EH (cell line): ENCODE results near the gene CRY2.

Experiments
- DNase-seq: peaks from one replicate; pipeline ENCODE4 v3.0.0-alpha.2; 2015; ENCODE audit warnings: low read depth

The CRY2 gene

GRCh38 chr11:45930951-45931570 is 83.8 kb downstream of the CRY2 start:
- DNase-seq = no peak

GRCh38 chr11:45931739-45932138 is 84.5 kb downstream of the CRY2 start:
- DNase-seq = no peak

- no peak for DNase-seq
Observed at GRCh38 chr11:45932217-45932616, 84.9 kb downstream of the CRY2 start.
